ENCODE data around the gene CYB5B.
A peak's percentile ranks its signal among the peaks of the same experiment; 100 is the strongest.
"Not testable (repeated sequence)": the region's sequence is repeated elsewhere in the genome, so short reads cannot be mapped to it uniquely, and the experiment has no call there.

Gene CYB5B

DNA sequence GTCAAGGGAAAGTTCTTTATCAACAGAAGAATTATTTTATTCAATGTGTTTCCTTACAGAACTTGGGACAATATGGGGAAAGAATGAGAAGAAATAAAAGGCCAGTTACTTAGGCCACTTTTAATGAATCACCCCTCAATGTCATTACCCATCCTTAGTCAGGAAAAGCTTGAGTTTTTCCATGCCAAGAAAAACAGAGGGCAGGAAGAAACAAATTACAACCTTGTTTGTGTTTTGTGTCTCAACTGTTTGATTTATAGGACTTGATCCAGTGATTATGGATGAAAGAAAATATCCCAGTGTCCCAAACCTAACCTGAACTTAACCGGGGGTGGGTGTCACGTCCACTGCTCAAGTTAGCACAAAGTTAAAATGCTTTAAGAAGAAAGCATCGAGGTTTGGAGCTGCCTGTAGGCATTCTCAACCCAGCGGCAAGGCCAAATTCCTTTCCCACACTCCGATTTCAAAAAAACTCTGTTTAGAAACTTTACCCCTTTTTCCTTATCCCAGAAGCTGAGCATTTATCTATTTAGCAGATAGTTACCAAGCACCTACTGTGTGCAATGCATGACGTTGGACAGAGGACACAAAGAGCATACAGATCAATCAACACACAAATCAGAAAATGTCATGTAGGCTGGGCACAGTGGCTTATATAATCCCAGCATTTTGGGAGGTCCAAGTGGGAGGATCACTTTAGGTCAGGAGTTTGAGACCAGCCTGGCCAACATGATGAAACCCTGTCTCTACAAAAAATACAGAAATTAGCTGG is 14.0 kb upstream of the CYB5B start:
- DNase-seq, result no peak

DNA sequence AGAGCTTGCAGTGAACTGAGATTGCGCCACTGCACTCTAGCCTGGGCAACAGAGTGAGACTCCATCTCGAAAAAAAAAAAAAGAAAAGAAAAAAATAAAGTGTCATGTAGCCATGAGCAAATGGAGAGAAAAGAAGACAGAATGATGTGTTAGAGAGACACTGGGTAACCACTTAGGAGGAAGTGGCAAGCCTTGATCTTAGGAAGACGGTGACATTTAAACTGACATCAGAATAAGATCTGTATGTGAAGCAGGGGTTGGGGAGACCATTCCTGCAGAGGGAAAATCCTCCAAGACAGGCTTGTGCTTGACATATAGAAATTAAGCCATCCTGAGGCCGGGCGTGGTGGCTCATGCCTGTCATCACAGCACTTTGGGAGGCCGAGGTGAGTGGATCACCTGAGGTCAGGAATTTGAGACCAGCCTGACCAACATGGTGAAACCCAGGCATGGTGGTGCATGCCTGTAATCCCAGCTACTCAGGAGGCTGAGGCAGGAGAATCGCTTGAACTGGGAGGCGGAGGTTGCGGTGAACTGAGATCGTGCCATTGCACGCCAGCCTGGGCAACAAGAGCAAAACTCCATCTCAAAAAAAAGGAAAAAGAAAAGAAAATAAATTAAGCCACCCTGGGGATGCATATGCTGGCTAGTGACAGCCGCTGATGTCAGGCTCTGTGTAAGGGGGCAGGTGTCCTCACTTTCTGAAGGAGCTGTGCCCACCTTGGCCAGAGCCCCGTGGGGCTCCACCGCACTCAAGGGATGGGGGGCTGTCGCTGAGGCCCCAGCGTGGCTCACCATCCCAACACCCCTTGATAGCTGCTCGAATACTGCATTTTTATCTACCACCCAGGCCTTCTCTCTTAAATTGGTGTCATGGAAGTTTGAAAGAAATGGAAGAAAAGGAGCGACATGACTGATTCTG is 13.1 kb upstream of the CYB5B start:
- DNase-seq, result no peak

DNA sequence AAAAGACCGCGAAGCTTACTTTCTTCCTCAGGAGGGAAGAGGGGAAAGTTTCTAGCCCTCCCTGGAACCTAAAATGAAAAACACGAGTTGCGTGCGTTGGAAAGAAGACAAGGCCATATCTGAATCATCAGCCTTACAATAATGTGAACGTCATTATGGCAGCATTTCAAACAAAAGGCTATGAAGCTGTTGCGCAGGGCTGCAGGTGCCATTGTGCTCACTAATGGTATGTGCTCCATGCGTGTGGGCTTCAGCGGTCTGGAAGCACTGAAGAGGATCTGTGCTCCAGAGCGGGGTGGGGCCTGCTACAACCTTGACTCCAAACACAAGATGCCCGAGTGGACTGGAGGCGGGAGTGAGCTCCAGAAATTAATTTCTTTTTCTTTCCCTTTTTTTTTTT is 12.1 kb upstream of the CYB5B start:
- no peak for DNase-seq

DNA sequence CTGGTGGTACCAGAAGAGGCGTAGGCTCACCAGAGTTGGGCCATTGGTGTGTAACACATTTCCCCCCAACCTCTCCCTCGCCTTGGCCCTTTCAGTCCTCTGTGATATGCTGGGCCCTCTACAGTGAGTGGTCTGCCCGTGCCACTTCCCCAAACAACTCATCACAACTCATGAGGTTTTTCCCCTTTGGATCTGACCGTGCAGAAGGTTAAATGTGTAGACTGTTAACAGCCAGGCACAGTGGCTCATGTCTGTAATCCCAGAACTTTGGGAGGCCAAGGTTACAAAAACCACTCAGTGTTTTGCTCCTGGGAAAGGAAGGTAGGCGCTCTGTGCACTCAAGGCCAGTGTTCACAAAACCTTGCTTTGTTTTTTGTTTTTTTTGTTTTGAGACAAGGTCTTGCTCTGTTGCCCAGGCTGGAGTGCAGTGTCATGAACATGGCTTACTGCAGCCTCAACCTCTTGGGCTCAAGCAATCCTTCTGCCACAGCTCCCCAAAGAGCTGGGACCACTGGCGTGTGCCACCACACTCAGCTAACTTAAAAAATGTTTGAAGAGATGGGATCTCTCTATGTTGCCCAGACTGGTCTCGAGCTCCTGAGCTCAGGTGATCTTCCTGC is 11.3 kb upstream of the CYB5B start:
- DNase-seq, result no peak

DNA sequence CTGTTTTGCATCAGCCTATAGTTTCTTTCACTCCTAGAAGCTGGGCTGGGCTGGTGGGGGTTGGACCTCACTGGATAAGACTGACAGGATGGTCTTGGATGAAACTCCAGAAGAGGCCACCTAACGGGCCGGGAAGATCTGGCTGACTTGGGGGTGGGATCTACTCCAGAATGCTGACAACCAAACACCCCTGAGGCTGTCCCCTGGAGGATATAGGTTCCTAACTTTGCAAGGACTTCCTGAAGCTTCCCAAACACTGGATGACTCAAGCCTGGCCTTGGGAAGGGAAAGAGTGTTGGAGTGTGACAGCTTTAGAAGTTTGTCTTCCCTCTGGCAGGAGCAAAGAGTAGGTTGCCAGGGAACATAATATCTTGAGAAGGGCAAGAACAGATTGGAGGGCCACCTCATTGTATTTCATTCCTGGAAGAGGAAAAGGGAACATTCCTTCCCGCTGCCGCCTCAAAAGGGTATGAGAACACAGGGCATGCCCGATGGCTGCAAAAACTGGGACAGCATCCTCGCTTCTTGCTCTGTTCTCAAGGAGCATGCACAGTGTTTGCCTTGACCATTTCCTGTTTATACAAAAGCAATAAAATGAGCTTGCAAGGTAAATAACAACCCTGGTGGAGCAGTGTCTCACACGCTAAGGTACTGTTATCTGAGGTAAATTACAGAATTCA is 6.8 kb upstream of the CYB5B start:
- no peak for DNase-seq

DNA sequence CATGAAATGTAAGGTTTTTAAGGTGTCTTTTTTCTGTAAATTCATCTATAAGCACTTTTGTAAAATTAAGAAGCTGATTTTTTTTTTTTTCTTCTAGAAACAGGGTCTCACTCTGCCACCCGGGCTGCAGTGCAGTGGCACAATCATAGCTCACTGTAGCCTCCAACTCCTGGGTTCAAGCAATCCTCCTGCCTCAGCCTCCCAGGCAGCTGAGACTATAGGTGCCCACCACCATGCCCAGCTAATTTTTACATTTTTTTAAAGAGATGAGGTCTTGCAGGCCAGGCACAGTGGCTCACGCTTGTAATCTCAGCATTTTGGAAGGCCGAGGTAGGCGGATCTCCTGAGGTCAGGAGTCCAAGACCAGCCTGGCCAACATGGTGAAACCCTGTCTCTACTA is 4.5 kb upstream of the CYB5B start:
- no peak for DNase-seq

DNA sequence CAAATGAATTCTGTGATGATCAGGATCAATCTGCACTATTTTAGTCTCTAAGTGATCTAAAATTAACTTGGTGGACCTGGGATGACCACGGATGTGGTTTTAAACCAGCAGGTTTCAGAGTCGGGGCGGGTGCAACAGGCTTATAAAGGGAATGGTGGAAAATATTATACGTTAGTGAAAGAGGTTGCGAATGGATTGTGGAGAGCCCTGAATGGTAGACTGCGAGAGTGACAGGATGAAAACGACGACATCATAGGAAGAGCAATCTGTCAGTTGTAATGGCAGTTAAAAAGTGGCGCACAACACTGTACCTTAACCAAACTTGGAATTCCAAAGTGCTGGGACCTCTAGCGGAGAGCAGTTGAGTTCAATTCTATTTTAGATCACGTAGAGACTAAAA is 1.2 kb upstream of the CYB5B start:
- DNase-seq, result no peak

DNA sequence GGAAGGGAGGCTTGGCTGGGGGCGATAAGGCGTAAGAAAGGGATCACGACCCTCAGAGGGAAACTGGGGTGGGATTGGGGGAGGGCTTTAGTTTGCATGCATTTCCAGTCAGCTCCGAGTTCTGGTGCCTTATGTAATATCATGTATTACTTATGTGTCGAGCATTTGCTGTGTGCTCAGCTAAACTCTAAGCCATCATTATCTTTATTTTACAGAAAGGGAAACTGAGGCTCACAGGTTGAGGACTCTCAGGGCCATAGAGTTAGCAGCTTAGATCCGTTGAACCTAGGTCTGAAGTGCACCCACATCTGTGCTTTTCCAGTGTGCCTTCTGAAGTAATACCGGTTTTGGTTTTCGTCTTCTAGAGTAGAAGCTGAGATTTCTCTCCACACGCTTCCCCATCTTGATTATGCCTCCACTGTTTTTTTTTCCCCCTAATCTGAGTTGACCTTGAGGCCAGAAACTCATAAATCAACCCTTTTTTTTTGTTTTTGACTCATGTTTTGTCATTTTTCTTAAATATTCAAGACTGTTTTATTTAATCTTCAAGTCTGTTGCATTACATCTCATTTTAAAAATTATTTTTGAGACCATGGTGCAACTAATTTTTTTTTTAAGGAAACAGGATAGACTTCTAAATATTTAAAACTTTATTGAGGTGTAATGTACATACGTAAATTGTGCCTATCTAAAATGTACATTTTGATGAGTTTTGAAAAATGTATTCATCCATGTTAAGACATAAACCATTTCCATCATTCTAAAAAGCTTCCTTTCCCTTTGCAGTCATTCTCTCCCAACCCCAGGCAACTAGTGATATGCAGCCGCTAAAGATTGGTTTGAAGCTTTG is 741 bp downstream of the CYB5B start:
- DNase-seq, result no peak

DNA sequence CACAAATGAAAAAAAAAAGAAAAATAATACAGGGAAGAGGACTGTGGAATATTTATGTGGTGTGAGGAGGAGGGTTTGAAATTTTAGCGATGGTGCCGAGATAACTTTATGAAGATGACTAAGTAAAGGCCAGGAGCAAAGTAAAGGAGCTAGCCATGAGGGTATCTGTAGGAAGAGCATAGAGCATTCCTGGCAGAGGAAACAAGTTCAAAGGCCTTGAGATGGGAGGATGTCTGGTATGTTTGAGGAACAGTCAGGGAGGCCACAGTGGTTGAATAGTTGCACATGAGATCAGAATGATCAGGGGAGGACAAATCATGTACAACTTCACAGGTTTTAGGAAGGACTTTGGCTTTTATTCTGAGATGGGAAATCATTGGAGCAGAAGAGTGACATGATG is 4.2 kb downstream of the CYB5B start:
- DNase-seq, result no peak

DNA sequence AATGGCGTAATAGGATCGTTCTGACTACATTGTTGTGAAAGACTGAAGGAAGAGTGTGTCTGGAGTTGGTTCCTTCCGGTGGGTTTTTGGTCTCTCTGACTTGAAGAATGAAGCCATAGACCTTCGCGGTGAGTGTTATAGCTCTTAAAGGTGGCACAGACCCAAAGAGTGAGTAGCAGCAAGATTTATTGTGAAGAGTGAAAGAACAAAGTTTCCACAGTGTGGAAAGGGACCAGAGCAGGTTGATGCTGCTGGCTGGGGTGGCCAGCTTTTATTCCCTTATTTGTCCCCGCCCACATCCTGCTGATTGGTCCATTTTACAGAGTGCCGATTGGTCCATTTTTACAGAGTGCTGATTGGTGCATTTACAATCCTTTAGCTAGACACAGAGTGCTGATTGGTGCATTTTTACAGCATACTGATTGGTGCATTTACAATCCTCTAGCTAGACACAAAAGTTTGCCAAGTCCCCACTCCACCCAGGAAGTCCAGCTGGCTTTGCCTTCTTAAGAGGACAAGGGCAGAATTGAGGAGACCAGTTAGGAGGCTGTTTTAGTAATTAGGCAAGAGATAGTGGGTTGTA is 4.7 kb downstream of the CYB5B start:
- DNase-seq, result not testable (repeated sequence)

DNA sequence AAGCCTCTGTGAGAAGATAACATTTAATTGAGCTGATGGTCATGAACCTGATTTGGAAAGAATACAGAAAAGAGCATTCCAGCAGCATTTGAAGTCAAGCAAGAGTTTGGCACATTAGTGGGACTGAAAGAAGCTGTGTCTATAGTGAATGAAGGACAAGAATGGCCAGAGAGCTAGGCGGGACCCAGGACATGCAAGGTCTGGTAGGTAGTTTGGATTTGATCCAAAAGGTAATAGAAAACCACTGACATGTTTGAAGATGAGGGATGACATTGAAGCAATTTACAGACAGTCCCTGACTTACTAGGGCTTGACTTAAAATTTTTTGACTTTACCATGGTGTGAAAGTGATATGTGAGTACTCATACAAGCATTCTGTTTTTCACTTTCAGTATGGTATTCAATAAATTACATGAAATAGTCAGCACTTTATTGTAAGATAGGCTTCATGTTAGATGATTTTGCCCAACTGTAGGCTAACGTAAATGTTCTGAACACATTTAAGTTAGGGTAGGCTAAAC is 7.6 kb downstream of the CYB5B start:
- DNase-seq, result no peak

DNA sequence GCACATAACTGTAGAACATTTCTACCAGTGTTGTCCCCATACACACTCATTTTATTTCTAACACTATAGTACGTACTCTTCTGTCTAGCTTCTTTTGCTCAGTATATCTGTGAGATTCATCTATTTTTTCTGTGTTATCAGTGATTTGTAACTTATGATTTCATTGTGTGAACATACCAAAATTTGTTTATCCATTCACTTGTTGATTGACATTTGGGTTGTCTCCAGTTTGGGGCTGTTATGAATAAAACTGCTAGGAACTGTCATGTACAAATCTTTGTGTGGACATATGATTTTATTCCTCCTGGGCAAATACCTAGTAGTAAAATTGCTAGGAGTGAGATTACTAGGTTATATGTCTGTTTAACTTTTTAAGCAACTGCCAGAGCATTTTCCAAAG is 9.6 kb downstream of the CYB5B start:
- no peak for DNase-seq

DNA sequence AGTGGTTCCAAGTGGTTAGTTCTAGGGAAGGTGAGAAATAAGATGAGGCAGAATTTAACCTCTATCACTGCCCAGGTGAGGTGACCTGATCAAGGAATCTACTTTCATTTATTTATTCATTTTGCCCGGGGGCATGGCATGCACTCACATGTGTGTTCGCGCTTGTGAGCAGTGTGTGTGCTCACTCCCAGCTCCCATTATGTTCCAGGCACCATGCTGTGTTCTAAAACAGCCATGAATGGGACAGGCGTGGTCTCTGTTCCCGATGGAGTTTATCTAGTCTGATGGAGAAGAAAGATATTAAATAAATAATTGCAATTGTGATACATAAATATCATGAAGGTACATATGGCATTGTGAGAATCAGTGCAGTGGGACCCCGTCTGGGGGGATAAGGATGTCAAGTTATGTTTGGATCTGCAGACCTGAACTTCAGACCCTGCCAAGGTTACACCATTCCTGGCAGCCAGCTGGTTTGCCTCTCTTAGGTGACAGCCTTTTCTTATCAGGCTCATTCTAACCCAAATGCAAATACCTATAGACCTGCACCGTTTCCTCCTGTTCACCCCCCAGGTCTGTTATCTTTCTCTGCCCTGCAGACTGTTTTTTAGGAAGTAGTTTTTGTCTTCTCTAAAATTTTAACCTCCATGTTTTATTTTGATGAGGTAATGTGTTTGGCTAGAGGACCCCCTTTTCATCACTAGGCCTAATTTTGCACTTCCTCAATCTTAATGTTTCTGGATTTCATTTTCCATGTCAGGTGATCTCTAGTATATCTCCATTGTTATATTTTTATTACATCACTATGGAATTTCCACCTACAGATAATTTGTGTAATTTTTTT is 11.8 kb downstream of the CYB5B start:
- peak; percentile 26 to 39 for DNase-seq

DNA sequence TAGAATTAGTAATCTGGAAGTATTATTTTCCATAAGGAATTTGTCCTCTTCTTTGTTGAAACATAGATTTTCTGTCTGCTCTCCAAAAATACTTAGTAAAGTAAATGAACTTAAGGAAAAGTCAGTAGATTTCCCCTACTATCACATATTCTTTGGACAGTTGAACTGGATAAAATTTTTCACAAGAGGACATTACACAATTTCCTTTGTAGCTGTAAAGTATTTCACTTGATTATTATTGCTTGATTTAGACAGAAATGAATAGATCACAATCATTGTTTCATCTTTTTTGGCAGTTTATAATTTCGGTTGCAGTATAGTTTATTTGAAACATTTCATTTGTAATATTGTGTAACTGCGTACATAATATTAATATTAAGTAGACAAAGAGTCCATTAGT is 12.5 kb downstream of the CYB5B start:
- no peak for DNase-seq

DNA sequence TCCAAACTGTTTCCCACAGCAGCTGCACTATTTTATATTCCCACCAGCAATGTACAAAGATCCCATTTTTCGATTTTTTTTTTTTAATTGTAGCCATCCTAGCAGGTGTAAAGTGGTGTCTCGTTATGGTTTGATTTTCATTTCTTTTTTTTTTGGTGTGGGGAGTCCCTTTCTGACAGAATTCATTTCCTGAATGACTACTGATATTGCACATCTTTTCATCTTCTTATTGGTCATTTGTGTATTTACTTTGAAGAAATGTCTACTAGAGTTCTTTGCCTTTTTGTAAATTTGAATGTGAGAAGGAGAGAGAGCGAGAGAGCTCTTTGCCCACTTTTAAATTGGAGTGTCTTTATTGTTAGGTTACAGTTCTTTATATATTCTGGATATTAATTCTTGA is 14.0 kb downstream of the CYB5B start:
- no peak for DNase-seq

DNA sequence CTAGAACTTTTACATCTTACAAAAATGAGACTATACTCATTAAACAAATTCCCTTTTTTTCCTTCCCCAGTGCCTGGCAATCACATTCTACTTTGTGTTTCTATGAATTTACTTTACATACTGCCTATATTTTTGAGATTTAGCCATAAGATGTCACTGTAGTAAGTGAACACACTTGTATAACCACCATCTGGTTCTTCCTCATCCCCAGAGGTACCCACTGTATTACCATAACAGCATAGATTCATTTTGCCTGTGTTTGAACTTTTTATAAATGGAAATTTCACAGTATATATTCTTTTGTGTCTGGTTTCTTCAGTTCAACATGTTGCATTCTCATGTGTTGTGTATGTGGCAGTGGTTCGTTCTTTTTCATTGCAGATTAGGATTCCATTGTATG is 15.8 kb downstream of the CYB5B start:
- peak in 1 of 2 experiments; percentile 17 for DNase-seq

DNA sequence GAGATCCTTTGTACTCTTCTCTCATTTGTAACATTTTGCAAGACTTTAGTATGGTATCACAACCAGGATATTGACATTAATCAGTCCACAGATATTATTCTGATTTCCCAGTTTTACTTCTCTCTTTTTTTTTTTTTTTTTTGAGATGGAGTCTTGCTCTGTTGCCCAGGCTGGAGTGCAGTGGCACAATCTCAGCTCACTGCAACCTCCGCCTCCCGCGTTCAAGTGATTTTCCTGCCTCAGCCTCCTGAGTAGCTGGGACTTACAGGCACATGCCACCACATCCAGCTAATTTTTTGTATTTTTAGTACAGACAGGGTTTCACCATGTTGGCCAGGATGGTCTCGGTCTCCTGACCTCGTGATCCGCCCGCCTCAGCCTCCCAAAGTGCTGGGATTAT is 16.6 kb downstream of the CYB5B start:
- not testable (repeated sequence) for DNase-seq

DNA sequence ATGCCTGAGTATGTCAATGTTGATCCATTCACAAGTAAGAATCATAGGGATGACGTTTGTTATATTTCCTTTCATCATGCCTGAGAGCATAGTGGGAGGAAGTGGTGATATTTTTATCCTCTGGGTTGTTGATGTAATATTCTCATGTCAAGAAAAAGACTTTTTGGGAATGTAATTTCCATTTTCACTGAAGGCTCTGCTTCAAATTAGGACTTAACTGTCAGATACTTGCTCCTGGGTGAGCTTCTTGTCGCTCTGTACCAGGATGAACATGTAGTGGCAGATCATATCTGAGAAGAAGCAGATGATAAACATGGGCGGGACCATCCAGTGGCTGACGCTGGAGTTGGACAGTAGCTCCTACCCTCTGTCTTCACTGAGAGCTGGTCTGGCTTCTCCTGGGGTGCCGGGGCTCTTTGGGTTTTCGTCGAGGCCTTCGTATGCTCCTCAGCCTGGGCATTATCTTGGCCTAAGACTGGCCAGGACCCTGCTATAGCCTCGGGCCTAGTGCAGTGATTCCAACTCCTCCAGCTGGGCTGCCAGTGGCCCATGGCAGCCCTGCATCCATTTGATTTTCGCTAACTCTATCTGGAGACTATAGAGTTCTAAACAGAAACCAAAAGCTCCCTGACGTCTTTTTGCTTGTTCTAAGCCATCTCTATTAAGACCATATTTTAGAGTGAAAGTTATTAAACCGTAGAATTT is 19.7 kb downstream of the CYB5B start:
- peak; percentile 12 to 14 for DNase-seq

DNA sequence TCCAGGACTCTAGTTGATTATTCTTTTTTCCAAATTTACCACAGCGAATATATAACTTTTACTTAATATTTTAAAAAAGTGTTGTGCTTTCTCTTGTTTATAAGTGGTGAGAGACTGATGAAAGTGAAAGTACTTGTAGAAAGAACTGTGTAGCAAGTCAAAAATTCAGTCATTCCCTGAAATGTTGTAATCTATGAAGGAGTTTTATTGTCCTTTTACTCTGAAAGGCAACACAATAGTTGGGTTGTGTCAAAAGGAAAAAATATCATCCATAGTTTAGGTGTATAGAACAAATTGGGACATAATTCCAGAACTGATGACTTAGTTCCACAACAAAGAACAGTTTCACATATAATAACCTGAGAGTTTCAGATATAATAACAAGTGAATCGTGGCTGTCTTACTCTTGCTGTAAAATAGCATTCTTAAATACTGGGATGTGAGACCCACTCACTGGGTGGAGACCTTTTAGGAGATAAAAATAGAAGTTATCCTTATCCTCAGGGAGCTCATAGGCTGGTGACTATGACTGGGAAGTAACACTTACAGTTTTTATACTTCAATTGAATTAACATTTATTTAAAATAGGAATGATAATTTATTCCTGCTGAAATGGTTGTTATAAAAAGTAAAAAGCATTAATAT is 20.6 kb downstream of the CYB5B start:
- DNase-seq, result no peak
